ENCODE data around the gene WDR43. TPM values are rescaled to one million over a fixed set of nuclear protein-coding genes. Genes with fewer than 3 reads are reported as not detected.

Gene WDR43
- total and polyA plus RNA-seq, 2 experiments from 2014 or later, result 101 to 140 TPM

- Mint-ChIP-seq H3K4me3 (no peak overlapping the region), H3K27me3 (ENCODE audit: insufficient read depth, low read depth, poor library complexity) (peaks cover 3% of the 10 kb centered on the region), H3K4me1 (no peaks in the 10 kb centered on the region; the same call in 1 of the 3 replicates), H3K9me3 (no peaks in the 10 kb centered on the region), H3K27ac (no peak overlapping the region), H3K36me3 (ENCODE audit: low read depth) (peaks cover 89% of the 10 kb centered on the region)
- no peaks in the 10 kb centered on the region for H3K9me2 ChIP-seq (ENCODE audit: insufficient read depth)
- H3K27me3 ChIP-seq (ENCODE audit: insufficient read depth), result no peaks in the 10 kb centered on the region
- no peak overlapping the region for H3K4me2 ChIP-seq
- DNase-seq (ENCODE audit: low spot score), result no peak
- ATAC-seq, result no peak
- H4K20me1 ChIP-seq (replicated peaks; ENCODE audit: insufficient read depth), result peaks cover 83% of the 10 kb centered on the region
- TF ChIP-seq, protein P1, sequence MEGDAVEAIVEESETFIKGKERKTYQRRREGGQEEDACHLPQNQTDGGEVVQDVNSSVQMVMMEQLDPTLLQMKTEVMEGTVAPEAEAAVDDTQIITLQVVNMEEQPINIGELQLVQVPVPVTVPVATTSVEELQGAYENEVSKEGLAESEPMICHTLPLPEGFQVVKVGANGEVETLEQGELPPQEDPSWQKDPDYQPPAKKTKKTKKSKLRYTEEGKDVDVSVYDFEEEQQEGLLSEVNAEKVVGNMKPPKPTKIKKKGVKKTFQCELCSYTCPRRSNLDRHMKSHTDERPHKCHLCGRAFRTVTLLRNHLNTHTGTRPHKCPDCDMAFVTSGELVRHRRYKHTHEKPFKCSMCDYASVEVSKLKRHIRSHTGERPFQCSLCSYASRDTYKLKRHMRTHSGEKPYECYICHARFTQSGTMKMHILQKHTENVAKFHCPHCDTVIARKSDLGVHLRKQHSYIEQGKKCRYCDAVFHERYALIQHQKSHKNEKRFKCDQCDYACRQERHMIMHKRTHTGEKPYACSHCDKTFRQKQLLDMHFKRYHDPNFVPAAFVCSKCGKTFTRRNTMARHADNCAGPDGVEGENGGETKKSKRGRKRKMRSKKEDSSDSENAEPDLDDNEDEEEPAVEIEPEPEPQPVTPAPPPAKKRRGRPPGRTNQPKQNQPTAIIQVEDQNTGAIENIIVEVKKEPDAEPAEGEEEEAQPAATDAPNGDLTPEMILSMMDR (conservative IDR thresholded peaks at IDR 0.05; ENCODE audit: low read depth in 2 of 2), result no peak
- TF ChIP-seq EZH2phosphoT487 (IDR thresholded peaks at IDR 0.05; ENCODE audit: unreplicated experiment) (no peak), ZNF114 (CRISPR knock-in tag; IDR thresholded peaks at IDR 0.05) (no peak), JUNB (IDR thresholded peaks at IDR 0.05; ENCODE audit: unreplicated experiment) (no peak), CREB1 (CRISPR knock-in tag; IDR thresholded peaks at IDR 0.05; ENCODE audit: low read depth) (no peak), ZNF331 (CRISPR knock-in tag; IDR thresholded peaks at IDR 0.05; ENCODE audit: low read depth) (no peak), NANOG (IDR thresholded peaks at IDR 0.05; ENCODE audit: borderline replicate concordance) (no peak), EZH2 (IDR thresholded peaks at IDR 0.05; ENCODE audit: low read depth, unreplicated experiment) (no peak), POLR2AphosphoS5 (IDR thresholded peaks at IDR 0.05; ENCODE audit: low read depth) (no peak), STAT1 (IDR thresholded peaks at IDR 0.05; ENCODE audit: unreplicated experiment) (no peak)
- TF ChIP-seq, protein P2, sequence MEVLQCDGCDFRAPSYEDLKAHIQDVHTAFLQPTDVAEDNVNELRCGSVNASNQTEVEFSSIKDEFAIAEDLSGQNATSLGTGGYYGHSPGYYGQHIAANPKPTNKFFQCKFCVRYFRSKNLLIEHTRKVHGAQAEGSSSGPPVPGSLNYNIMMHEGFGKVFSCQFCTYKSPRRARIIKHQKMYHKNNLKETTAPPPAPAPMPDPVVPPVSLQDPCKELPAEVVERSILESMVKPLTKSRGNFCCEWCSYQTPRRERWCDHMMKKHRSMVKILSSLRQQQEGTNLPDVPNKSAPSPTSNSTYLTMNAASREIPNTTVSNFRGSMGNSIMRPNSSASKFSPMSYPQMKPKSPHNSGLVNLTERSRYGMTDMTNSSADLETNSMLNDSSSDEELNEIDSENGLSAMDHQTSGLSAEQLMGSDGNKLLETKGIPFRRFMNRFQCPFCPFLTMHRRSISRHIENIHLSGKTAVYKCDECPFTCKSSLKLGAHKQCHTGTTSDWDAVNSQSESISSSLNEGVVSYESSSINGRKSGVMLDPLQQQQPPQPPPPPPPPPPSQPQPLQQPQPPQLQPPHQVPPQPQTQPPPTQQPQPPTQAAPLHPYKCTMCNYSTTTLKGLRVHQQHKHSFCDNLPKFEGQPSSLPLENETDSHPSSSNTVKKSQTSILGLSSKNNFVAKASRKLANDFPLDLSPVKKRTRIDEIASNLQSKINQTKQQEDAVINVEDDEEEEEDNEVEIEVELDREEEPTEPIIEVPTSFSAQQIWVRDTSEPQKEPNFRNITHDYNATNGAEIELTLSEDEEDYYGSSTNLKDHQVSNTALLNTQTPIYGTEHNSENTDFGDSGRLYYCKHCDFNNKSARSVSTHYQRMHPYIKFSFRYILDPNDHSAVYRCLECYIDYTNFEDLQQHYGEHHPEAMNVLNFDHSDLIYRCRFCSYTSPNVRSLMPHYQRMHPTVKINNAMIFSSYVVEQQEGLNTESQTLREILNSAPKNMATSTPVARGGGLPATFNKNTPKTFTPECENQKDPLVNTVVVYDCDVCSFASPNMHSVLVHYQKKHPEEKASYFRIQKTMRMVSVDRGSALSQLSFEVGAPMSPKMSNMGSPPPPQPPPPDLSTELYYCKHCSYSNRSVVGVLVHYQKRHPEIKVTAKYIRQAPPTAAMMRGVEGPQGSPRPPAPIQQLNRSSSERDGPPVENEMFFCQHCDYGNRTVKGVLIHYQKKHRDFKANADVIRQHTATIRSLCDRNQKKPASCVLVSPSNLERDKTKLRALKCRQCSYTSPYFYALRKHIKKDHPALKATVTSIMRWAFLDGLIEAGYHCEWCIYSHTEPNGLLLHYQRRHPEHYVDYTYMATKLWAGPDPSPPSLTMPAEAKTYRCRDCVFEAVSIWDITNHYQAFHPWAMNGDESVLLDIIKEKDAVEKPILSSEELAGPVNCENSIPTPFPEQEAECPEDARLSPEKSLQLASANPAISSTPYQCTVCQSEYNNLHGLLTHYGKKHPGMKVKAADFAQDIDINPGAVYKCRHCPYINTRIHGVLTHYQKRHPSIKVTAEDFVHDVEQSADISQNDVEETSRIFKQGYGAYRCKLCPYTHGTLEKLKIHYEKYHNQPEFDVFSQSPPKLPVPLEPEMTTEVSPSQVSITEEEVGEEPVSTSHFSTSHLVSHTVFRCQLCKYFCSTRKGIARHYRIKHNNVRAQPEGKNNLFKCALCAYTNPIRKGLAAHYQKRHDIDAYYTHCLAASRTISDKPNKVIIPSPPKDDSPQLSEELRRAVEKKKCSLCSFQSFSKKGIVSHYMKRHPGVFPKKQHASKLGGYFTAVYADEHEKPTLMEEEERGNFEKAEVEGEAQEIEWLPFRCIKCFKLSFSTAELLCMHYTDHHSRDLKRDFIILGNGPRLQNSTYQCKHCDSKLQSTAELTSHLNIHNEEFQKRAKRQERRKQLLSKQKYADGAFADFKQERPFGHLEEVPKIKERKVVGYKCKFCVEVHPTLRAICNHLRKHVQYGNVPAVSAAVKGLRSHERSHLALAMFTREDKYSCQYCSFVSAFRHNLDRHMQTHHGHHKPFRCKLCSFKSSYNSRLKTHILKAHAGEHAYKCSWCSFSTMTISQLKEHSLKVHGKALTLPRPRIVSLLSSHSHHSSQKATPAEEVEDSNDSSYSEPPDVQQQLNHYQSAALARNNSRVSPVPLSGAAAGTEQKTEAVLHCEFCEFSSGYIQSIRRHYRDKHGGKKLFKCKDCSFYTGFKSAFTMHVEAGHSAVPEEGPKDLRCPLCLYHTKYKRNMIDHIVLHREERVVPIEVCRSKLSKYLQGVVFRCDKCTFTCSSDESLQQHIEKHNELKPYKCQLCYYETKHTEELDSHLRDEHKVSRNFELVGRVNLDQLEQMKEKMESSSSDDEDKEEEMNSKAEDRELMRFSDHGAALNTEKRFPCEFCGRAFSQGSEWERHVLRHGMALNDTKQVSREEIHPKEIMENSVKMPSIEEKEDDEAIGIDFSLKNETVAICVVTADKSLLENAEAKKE (CRISPR knock-in tag; IDR thresholded peaks at IDR 0.05), result no peak
- TF ChIP-seq, protein P3, sequence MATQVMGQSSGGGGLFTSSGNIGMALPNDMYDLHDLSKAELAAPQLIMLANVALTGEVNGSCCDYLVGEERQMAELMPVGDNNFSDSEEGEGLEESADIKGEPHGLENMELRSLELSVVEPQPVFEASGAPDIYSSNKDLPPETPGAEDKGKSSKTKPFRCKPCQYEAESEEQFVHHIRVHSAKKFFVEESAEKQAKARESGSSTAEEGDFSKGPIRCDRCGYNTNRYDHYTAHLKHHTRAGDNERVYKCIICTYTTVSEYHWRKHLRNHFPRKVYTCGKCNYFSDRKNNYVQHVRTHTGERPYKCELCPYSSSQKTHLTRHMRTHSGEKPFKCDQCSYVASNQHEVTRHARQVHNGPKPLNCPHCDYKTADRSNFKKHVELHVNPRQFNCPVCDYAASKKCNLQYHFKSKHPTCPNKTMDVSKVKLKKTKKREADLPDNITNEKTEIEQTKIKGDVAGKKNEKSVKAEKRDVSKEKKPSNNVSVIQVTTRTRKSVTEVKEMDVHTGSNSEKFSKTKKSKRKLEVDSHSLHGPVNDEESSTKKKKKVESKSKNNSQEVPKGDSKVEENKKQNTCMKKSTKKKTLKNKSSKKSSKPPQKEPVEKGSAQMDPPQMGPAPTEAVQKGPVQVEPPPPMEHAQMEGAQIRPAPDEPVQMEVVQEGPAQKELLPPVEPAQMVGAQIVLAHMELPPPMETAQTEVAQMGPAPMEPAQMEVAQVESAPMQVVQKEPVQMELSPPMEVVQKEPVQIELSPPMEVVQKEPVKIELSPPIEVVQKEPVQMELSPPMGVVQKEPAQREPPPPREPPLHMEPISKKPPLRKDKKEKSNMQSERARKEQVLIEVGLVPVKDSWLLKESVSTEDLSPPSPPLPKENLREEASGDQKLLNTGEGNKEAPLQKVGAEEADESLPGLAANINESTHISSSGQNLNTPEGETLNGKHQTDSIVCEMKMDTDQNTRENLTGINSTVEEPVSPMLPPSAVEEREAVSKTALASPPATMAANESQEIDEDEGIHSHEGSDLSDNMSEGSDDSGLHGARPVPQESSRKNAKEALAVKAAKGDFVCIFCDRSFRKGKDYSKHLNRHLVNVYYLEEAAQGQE (IDR thresholded peaks at IDR 0.05; ENCODE audit: unreplicated experiment), result no peak
- TF ChIP-seq, protein P4, sequence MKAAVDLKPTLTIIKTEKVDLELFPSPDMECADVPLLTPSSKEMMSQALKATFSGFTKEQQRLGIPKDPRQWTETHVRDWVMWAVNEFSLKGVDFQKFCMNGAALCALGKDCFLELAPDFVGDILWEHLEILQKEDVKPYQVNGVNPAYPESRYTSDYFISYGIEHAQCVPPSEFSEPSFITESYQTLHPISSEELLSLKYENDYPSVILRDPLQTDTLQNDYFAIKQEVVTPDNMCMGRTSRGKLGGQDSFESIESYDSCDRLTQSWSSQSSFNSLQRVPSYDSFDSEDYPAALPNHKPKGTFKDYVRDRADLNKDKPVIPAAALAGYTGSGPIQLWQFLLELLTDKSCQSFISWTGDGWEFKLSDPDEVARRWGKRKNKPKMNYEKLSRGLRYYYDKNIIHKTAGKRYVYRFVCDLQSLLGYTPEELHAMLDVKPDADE (IDR thresholded peaks at IDR 0.05), result no peak
- H3F3A ChIP-seq (replicated peaks; ENCODE audit: low read depth), result peaks cover 4% of the 10 kb centered on the region; the same call in 1 of the 2 replicates
- no peak overlapping the region for H3K27ac ChIP-seq (ENCODE audit: low read depth)
- peaks cover 73% of the 10 kb centered on the region for H3K36me3 ChIP-seq (ENCODE audit: insufficient read depth)
- peaks cover 100% of the 10 kb centered on the region for H3K79me2 ChIP-seq (replicated peaks; ENCODE audit: insufficient read depth)
- H2AFZ ChIP-seq, result no peak overlapping the region
- no peak overlapping the region for H3K4me3 ChIP-seq
- no peaks in the 10 kb centered on the region for H3K4me1 ChIP-seq (ENCODE audit: insufficient read depth)
Measured at GRCh38 chr2:28906376-28906775, 11.9 kb downstream of the WDR43 start.

All from GM23338 (cell line).